HCT116 (cell line): ENCODE measurements around the gene WASF2. TPM values are rescaled to one million over a fixed set of nuclear protein-coding genes. Genes with fewer than 3 reads are reported as not detected.

ENCODE experiments used
- ATAC-seq: fragments of 200-7000 bp; cut with Tn5 transposase; 2 replicates; pipeline ENCODE4 v1.9.1; 2020; ENCODE audit warnings: mild to moderate bottlenecking, moderate library complexity
- BruUV-seq: library from RNA; stranded (reverse); fragments of 400-500 nt; replicated peaks from 2 replicates; lab custom pipeline; 2021; lab: Mats Ljungman, UMichigan
- CTCF ChIA-PET: fragments of 300-600 bp; sonication (Branson Sonifier 250); formaldehyde crosslinking; loops from one replicate; lab custom pipeline; 2021; ENCODE audit warnings: antibody characterized with exemption; lab: Charles Lee
- POLR2A ChIA-PET: fragments of 300-600, 350-600 bp; sonication (Branson Sonifier 250); formaldehyde crosslinking; loops from one replicate; lab custom pipeline; 2021; ENCODE audit warnings: antibody characterized with exemption; lab: Charles Lee
- RAD21 ChIA-PET, 2 experiments: fragments of 300-600 bp; sonication (Branson Sonifier 250); formaldehyde crosslinking; loops; one replicate each; lab custom pipeline; 2023; ENCODE audit warnings: low total read pairs in 2 of 2; ENCODE audit not compliant: uncharacterized antibody in 2 of 2, unreplicated experiment in 2 of 2, low non-redundant PET in 1 of 2; lab: Charles Lee
- DNase-seq: peaks from one replicate; pipeline ENCODE4 v3.0.0-alpha.2; 2010; ENCODE audit warnings: low read depth, low spot score
- H2AFZ ChIP-seq: fragments of 200-600 bp; shearing (Covaris generic), sonication (generic); 2 replicates; pipeline ENCODE4 v1.6.1; 2017; ENCODE audit warnings: low read depth, mixed run types, mixed read lengths, antibody characterized with exemption, low read length; ENCODE audit not compliant: poor library complexity, severe bottlenecking
- H3K27ac ChIP-seq: 2 replicates; pipeline ENCODE4 v1.5.1; 2012; ENCODE audit warnings: low read depth, low read length
- H3K27me3 ChIP-seq: fragments of 200-600 bp; sonication (generic); 2 replicates; pipeline ENCODE4 v1.6.1; 2016; ENCODE audit warnings: mixed run types, low read length, mixed read lengths; ENCODE audit not compliant: insufficient read depth
- H3K36me3 ChIP-seq, 2 experiments: fragments of 200-500 bp in 1 of 2; fragments of 200-600 bp in 1 of 2; sonication (Bioruptor generic) in 1 of 2; sonication (generic) in 1 of 2; 2 replicates each; pipeline versions ENCODE4 v1.5.1 to v1.6.1; 2014 to 2016; ENCODE audit warnings: low read length in 2 of 2, inconsistent platforms in 1 of 2, mixed read lengths in 1 of 2, mixed run types in 1 of 2; ENCODE audit not compliant: insufficient read depth in 2 of 2, control insufficient read depth in 1 of 2
- H3K4me1 ChIP-seq, 2 experiments: fragments of 200-600 bp in 1 of 2; sonication (generic) in 1 of 2; 2 replicates each; pipeline versions ENCODE4 v1.5.1 to v1.6.1; 2012 to 2017; ENCODE audit warnings: low read length in 2 of 2, inconsistent platforms in 1 of 2, mild to moderate bottlenecking in 1 of 2, mixed read lengths in 1 of 2, mixed run types in 1 of 2, moderate library complexity in 1 of 2; ENCODE audit not compliant: insufficient read depth in 2 of 2, control insufficient read depth in 1 of 2
- H3K4me2 ChIP-seq: fragments of 200-600 bp; sonication (generic); 2 replicates; pipeline ENCODE4 v1.6.1; 2017; ENCODE audit warnings: mixed run types, low read length, mixed read lengths
- H3K4me3 ChIP-seq, 2 experiments: fragments of 200-600 bp in 1 of 2; sonication (generic) in 1 of 2; replicated peaks in 1 of 2; 2 replicates each; pipeline ENCODE4 v1.5.1; 2011 to 2016; ENCODE audit warnings: low read length in 2 of 2, control low read depth in 1 of 2, low read depth in 1 of 2, mild to moderate bottlenecking in 1 of 2, mixed read lengths in 1 of 2, mixed run types in 1 of 2
- H3K79me2 ChIP-seq: fragments of 200-600 bp; sonication (generic); 2 replicates; pipeline ENCODE4 v1.6.1; 2017; ENCODE audit warnings: mild to moderate bottlenecking, mixed run types, low read length, moderate library complexity, mixed read lengths; ENCODE audit not compliant: insufficient read depth
- H3K9ac ChIP-seq: fragments of 200-600 bp; sonication (generic); 2 replicates; pipeline ENCODE4 v1.6.1; 2016; ENCODE audit warnings: low read length, mixed read lengths
- H3K9me2 ChIP-seq: fragments of 200-600 bp; sonication (generic), shearing (Covaris generic); 2 replicates; pipeline ENCODE4 v1.6.1; 2017; ENCODE audit warnings: mixed run types, mild to moderate bottlenecking, moderate library complexity; ENCODE audit not compliant: insufficient read depth
- H3K9me3 ChIP-seq, 2 experiments: fragments of 200-500 bp in 1 of 2; fragments of 200-600 bp in 1 of 2; sonication (Bioruptor generic) in 1 of 2; sonication (generic) in 1 of 2; 2 replicates each; pipeline ENCODE4 v1.6.1; 2014 to 2017; ENCODE audit warnings: low read length in 2 of 2, mixed read lengths in 2 of 2, inconsistent platforms in 1 of 2, low read depth in 1 of 2, mild to moderate bottlenecking in 1 of 2, mixed run types in 1 of 2, moderate library complexity in 1 of 2; ENCODE audit not compliant: control insufficient read depth in 1 of 2, insufficient read depth in 1 of 2
- H4K20me1 ChIP-seq: fragments of 200-600 bp; sonication (generic), shearing (Covaris generic); 2 replicates; pipeline ENCODE4 v1.6.1; 2017; ENCODE audit warnings: mixed run types, mild to moderate bottlenecking, moderate library complexity; ENCODE audit not compliant: insufficient read depth
- FOSL1 ChIP-seq: IDR thresholded peaks from 2 replicates; pipeline ENCODE4 v1.6.1; 2012; ENCODE audit warnings: low read depth
- POLR2A ChIP-seq: IDR thresholded peaks from 2 replicates; pipeline ENCODE4 v1.7.0; 2011; ENCODE audit warnings: borderline replicate concordance; ENCODE audit not compliant: insufficient read depth, insufficient read length; ENCODE audit errors: extremely low read depth
- POLR2AphosphoS5 ChIP-seq: IDR thresholded peaks from 2 replicates; pipeline ENCODE4 v1.6.1; 2011; ENCODE audit warnings: mild to moderate bottlenecking, low read depth, low read length, moderate library complexity
- RAD21 ChIP-seq: IDR thresholded peaks from 2 replicates; pipeline ENCODE4 v1.6.1; 2012; ENCODE audit warnings: low read depth, mild to moderate bottlenecking
- ZBTB33 ChIP-seq: IDR thresholded peaks from 2 replicates; pipeline ENCODE4 v1.6.1; 2011; ENCODE audit warnings: mild to moderate bottlenecking, low read length, moderate library complexity; ENCODE audit not compliant: insufficient replicate concordance; ENCODE audit errors: extremely low read depth
- intact Hi-C: fragments of 100-400 bp; cut with micrococcal nuclease; formaldehyde crosslinking; loops from 2 replicates; pipeline ENCODE4 v1.10.0; 2022
- total RNA-seq: library from RNA; stranded (reverse); gene quantifications from one replicate; pipeline ENCODE4 v1.2.1, GENCODE V29; 2021; ENCODE audit not compliant: unreplicated experiment

The WASF2 gene
- total RNA-seq, 1 experiment from 2014 or later, result 111 TPM

- Histone ChIP-seq H2AFZ (peak overlapping the region; percentile 68), H3K4me2 (peak overlapping the region; percentile 95), H3K9ac (peak overlapping the region; percentile 78), H3K9me3 (no peaks in the 10 kb centered on the region), H3K4me3 (peak overlapping the region; percentile 67 to 69), H3K4me1 (peaks cover 12 to 32% of the 10 kb centered on the region in 2 experiments), H3K79me2 (peaks cover 3% of the 10 kb centered on the region; the same call in 1 of the 2 replicates), H3K27me3 (no peaks in the 10 kb centered on the region), H3K27ac (peak overlapping the region; percentile 100), H3K9me2 (no peaks in the 10 kb centered on the region), H4K20me1 (no peaks in the 10 kb centered on the region), H3K36me3 (peaks cover 0 to 4% of the 10 kb centered on the region in 2 experiments; a peak in 1 of 4 replicates)
- ChIA-PET CTCF (interaction anchor here (0.5 to 3.3 kb wide), 24 partner anchors 8 to 509 kb away, joined by 3 to 28 read pairs (median 4); partner anchors contain the start of genes CD164L2 and GPR3), POLR2A (interaction anchor here (0.6 to 2.6 kb wide), 18 partner anchors 8 to 366 kb away, joined by 3 to 26 read pairs (median 4); partner anchors contain the start of genes CD164L2, GPR3 and SYTL1), RAD21 (interaction anchor here in 1 of 2 experiments (0.6 kb wide), 1 partner anchor 58 kb away, joined by 7 read pairs; no protein-coding TSS in a partner anchor)
- no TSS peak for BruUV-seq
- intact Hi-C loops, result no loop called here
- peak; percentile 68 for TF ChIP-seq POLR2AphosphoS5
- peak; percentile 25 for TF ChIP-seq POLR2A
- peak; percentile 14 for TF ChIP-seq ZBTB33
- TF ChIP-seq FOSL1, result no peak
- TF ChIP-seq RAD21, result no peak
- ATAC-seq (peak; percentile 75), DNase-seq (peak; percentile 73)
Measured at GRCh38 chr1:27365372-27366112, 124.4 kb downstream of the WASF2 start.
